Keratinocyte (primary cell): ENCODE measurements around the gene VSNL1. TPM values are rescaled to one million over a fixed set of nuclear protein-coding genes. Genes with fewer than 3 reads are reported as not detected.

Experiments used
- DNase-seq: peaks from one replicate; pipeline ENCODE4 v3.0.0-alpha.2; 2011; ENCODE audit warnings: low read depth, missing footprints, low spot score
- FAIRE-seq: peaks from 2 replicates; lab custom pipeline; 2011; peaks lifted over from hg19 to GRCh38; lab: Jason Lieb, UNC
- H2AFZ ChIP-seq: 2 replicates; pipeline ENCODE4 v1.6.0; 2012; ENCODE audit warnings: low read length, control low read depth, inconsistent platforms; ENCODE audit not compliant: control insufficient read depth
- H3K27ac ChIP-seq: 2 replicates; pipeline ENCODE4 v1.5.1; 2011; ENCODE audit warnings: low read length; ENCODE audit not compliant: control insufficient read depth, insufficient read depth
- H3K27me3 ChIP-seq: 3 replicates; pipeline ENCODE4 v1.6.0; 2011; ENCODE audit warnings: low read length; ENCODE audit not compliant: control insufficient read depth, insufficient read depth; ENCODE audit errors: extremely low read depth
- H3K36me3 ChIP-seq, 2 experiments: 2 replicates in 1 of 2; 3 replicates in 1 of 2; pipeline ENCODE4 v1.5.1; 2011; ENCODE audit warnings: low read length in 2 of 2, mild to moderate bottlenecking in 1 of 2; ENCODE audit not compliant: control insufficient read depth in 2 of 2, insufficient read depth in 2 of 2; ENCODE audit errors: extremely low read depth in 1 of 2
- H3K4me1 ChIP-seq: 3 replicates; pipeline ENCODE4 v1.5.1; 2011; ENCODE audit warnings: low read length; ENCODE audit not compliant: control insufficient read depth, insufficient read depth; ENCODE audit errors: extremely low read depth
- H3K4me2 ChIP-seq: 3 replicates; pipeline ENCODE4 v1.6.0; 2011; ENCODE audit warnings: low read depth, low read length; ENCODE audit not compliant: control insufficient read depth, insufficient read depth; ENCODE audit errors: extremely low read depth
- H3K4me3 ChIP-seq, 3 experiments: fragments of 200-600 bp in 1 of 3; sonication (generic) in 1 of 3; 2 replicates in 2 of 3; 3 replicates in 1 of 3; pipeline ENCODE4 v1.5.1; 2011 to 2016; ENCODE audit warnings: low read length in 3 of 3, mild to moderate bottlenecking in 3 of 3, control low read depth in 2 of 3, inconsistent platforms in 1 of 3, low read depth in 1 of 3, mixed read lengths in 1 of 3, mixed run types in 1 of 3, moderate library complexity in 1 of 3; ENCODE audit not compliant: control insufficient read depth in 2 of 3, insufficient read depth in 2 of 3; ENCODE audit errors: extremely low read depth in 1 of 3
- H3K79me2 ChIP-seq: 2 replicates; pipeline ENCODE4 v1.6.0; 2012; ENCODE audit warnings: low read length; ENCODE audit not compliant: control insufficient read depth, insufficient read depth
- H3K9ac ChIP-seq: 3 replicates; pipeline ENCODE4 v1.6.0; 2011; ENCODE audit warnings: low read length; ENCODE audit not compliant: control insufficient read depth, insufficient read depth; ENCODE audit errors: extremely low read depth
- H3K9me1 ChIP-seq: 3 replicates; pipeline ENCODE4 v1.6.0; 2011; ENCODE audit warnings: low read length; ENCODE audit not compliant: control insufficient read depth, insufficient read depth; ENCODE audit errors: extremely low read depth
- H3K9me3 ChIP-seq: 2 replicates; pipeline ENCODE4 v1.5.1; 2012; ENCODE audit warnings: low read depth, low read length; ENCODE audit not compliant: control insufficient read depth
- H4K20me1 ChIP-seq: 3 replicates; pipeline ENCODE4 v1.6.0; 2011; ENCODE audit warnings: low read length; ENCODE audit not compliant: control insufficient read depth, insufficient read depth; ENCODE audit errors: extremely low read depth
- EZH2 ChIP-seq: IDR thresholded peaks from one replicate; pipeline ENCODE4 v1.6.1; 2012; ENCODE audit warnings: inconsistent platforms, mild to moderate bottlenecking, low read length, moderate library complexity
- dilution Hi-C: fragments of 300-500 bp; cut with MboI; formaldehyde crosslinking; loops from one replicate; pipeline ENCODE4 v1.7.0; 2020; ENCODE audit warnings: low sequenced_read_pairs; ENCODE audit not compliant: extremely low pct_ligation_motif_present
- polyA plus RNA-seq, 5 experiments: library from polyadenylated mRNA; depleted of rRNA in 3 of 5; stranded (reverse) in 3 of 5; stranded (forward) in 1 of 5; unstranded in 1 of 5; fragments of >200 nt; gene quantifications; 1 replicate in 1 of 5; 2 replicates in 3 of 5; 3 replicates in 1 of 5; pipeline versions ENCODE4 v1.2.1 to v1.2.3, GENCODE V29; 2011 to 2012; ENCODE audit warnings: missing spikeins in 2 of 5, low read depth in 1 of 5, low replicate concordance in 1 of 5
- TF ChIP-seq, protein P1 (sequence below), 3 experiments: IDR thresholded peaks in 1 of 3; conservative IDR thresholded peaks in 1 of 3; optimal IDR thresholded peaks in 1 of 3; 2 replicates in 2 of 3; 3 replicates in 1 of 3; pipeline versions ENCODE3 to v1.5.1; 2011; ENCODE audit warnings: low read length in 3 of 3, mild to moderate bottlenecking in 3 of 3, moderate library complexity in 2 of 3, control low read depth in 1 of 3, inconsistent platforms in 1 of 3; ENCODE audit not compliant: insufficient read depth in 2 of 3; ENCODE audit errors: extremely low read depth in 1 of 3

The VSNL1 gene
- polyA plus RNA-seq, 1 donor (not counting 4 experiments of a cell fraction or from before 2014, with no cell fraction given): 32.1 TPM

DNA sequence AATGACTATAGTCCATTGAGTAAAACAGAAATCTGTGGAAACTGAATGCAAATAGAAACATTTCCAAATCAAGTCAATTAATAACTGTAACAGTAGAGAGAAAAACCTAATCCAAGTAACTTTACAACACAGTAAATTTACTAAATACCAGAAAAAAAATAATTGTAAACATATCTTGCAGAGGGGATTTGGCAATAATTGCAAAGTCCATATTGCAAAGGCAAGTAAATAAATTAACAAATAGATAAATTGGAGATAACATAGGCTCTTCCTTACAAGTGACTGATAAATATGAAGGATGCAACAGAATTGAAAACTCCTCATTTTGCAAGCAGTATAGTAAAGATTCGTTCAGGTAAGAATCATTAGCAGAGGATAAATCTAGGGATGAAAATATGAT is 148.1 kb downstream of the VSNL1 start:
- H3K9me1 ChIP-seq: no peaks in the 10 kb centered on the region
- no peak overlapping the region for H3K4me3 ChIP-seq
- FAIRE-seq: no peak
- no peak overlapping the region for H2AFZ ChIP-seq
- dilution Hi-C loops: no loop called here
- no peaks in the 10 kb centered on the region for H3K9me3 ChIP-seq
- H3K27ac ChIP-seq: no peak overlapping the region
- peaks cover 4 to 5% of the 10 kb centered on the region in 2 experiments for H3K36me3 ChIP-seq
- no peaks in the 10 kb centered on the region for H3K27me3 ChIP-seq
- H3K4me1 ChIP-seq: no peaks in the 10 kb centered on the region
- no peak overlapping the region for H3K9ac ChIP-seq
- no peak for TF ChIP-seq EZH2
- TF ChIP-seq, protein P1, sequence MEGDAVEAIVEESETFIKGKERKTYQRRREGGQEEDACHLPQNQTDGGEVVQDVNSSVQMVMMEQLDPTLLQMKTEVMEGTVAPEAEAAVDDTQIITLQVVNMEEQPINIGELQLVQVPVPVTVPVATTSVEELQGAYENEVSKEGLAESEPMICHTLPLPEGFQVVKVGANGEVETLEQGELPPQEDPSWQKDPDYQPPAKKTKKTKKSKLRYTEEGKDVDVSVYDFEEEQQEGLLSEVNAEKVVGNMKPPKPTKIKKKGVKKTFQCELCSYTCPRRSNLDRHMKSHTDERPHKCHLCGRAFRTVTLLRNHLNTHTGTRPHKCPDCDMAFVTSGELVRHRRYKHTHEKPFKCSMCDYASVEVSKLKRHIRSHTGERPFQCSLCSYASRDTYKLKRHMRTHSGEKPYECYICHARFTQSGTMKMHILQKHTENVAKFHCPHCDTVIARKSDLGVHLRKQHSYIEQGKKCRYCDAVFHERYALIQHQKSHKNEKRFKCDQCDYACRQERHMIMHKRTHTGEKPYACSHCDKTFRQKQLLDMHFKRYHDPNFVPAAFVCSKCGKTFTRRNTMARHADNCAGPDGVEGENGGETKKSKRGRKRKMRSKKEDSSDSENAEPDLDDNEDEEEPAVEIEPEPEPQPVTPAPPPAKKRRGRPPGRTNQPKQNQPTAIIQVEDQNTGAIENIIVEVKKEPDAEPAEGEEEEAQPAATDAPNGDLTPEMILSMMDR (optimal IDR thresholded peaks at IDR 0.05 in 1 of 3, IDR thresholded peaks at IDR 0.05 in 1 of 3, conservative IDR thresholded peaks at IDR 0.05 in 1 of 3; ENCODE audit: extremely low read depth in 1 of 3, insufficient read depth in 2 of 3, low read length in 3 of 3): no peak
- no peak for DNase-seq
- H3K4me2 ChIP-seq: no peak overlapping the region
- no peaks in the 10 kb centered on the region for H3K79me2 ChIP-seq
- no peaks in the 10 kb centered on the region for H4K20me1 ChIP-seq

DNA sequence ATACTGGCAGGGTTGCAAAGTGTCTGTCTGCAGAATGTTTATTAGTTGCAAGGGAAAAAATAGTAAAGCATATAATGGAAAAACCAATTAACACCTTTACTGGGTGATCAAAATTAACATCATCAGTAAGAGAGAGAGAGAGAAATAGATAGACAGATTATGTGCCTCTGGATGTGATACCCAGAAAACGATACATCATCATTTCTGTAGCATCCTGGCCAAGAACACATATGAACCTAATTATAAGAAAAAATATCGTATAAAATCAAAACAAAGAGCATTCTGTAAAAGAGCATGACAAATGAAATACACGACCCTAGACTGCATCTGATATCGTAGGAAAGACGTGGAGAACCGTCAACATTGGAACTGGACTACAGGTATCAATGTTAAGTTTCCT is 148.5 kb downstream of the VSNL1 start:
- no peak overlapping the region for H2AFZ ChIP-seq
- no peaks in the 10 kb centered on the region for H4K20me1 ChIP-seq
- no peaks in the 10 kb centered on the region for H3K27me3 ChIP-seq
- H3K9me1 ChIP-seq: no peaks in the 10 kb centered on the region
- peaks cover 3 to 5% of the 10 kb centered on the region in 2 experiments for H3K36me3 ChIP-seq
- H3K4me1 ChIP-seq: no peaks in the 10 kb centered on the region
- no peak overlapping the region for H3K4me2 ChIP-seq
- FAIRE-seq (no peak), DNase-seq (no peak)
- no peak overlapping the region for H3K4me3 ChIP-seq
- H3K9ac ChIP-seq: no peak overlapping the region
- TF ChIP-seq EZH2: no peak
- TF ChIP-seq, protein P1 (optimal IDR thresholded peaks at IDR 0.05 in 1 of 3, IDR thresholded peaks at IDR 0.05 in 1 of 3, conservative IDR thresholded peaks at IDR 0.05 in 1 of 3; ENCODE audit: extremely low read depth in 1 of 3, insufficient read depth in 2 of 3, low read length in 3 of 3): no peak
- H3K79me2 ChIP-seq: peaks cover under 1% of the 10 kb centered on the region
- no peak overlapping the region for H3K27ac ChIP-seq
- dilution Hi-C loops: no loop called here
- H3K9me3 ChIP-seq: no peaks in the 10 kb centered on the region
